Measurements from ENCODE around the gene LRRIQ1.
"Not testable (repeated sequence)": the region's sequence is repeated elsewhere in the genome, so short reads cannot be mapped to it uniquely, and the experiment has no call there.

LRRIQ1 gene

GRCh38 chr12:85206543-85206942, 170.4 kb downstream of the LRRIQ1 start:
- no peak overlapping the region for H3K27ac Mint-ChIP-seq
- H3K36me3 Mint-ChIP-seq: no peaks in the 10 kb centered on the region
- H3K4me1 Mint-ChIP-seq: no peaks in the 10 kb centered on the region
- peaks cover 11% of the 10 kb centered on the region for H3K9me3 Mint-ChIP-seq
- H3K27me3 Mint-ChIP-seq: no peaks in the 10 kb centered on the region
- ATAC-seq: no peak
- no peak overlapping the region for H3K4me3 Mint-ChIP-seq

GRCh38 chr12:85224339-85224738, 188.2 kb downstream of the LRRIQ1 start:
- not testable (repeated sequence) for H3K9me3 Mint-ChIP-seq, H3K27me3 Mint-ChIP-seq, H3K27ac Mint-ChIP-seq, H3K4me3 Mint-ChIP-seq, H3K36me3 Mint-ChIP-seq, H3K4me1 Mint-ChIP-seq, ATAC-seq

- no peaks in the 10 kb centered on the region for H3K36me3 Mint-ChIP-seq
- no peak overlapping the region for H3K27ac Mint-ChIP-seq
- H3K27me3 Mint-ChIP-seq: no peaks in the 10 kb centered on the region
- no peak for ATAC-seq
- H3K9me3 Mint-ChIP-seq: peaks cover 10% of the 10 kb centered on the region
- H3K4me3 Mint-ChIP-seq: no peak overlapping the region
- H3K4me1 Mint-ChIP-seq: no peaks in the 10 kb centered on the region
Observed at GRCh38 chr12:85225501-85225900, 189.3 kb downstream of the LRRIQ1 start.

DNA sequence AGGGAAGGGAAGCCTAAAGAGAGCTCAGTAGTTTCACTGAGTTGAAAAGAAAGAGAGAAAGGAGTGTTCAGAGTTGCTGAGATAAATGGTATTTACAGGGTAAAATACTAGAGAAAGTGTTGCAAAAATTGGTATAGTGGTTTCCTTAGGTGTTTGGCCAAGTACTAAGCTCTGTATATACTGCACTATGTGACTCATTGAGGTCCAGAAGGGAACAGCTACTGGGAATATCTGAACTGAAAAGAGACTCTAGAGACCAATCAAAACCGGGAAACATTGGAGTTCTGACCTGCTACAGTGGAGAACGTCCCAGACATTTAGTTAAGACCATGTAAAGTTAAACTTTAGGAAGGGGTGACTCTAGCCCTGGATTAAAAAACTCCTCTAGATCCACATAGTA, 201.2 kb downstream of the LRRIQ1 start:
- ATAC-seq: no peak
- Mint-ChIP-seq H3K36me3 (no peaks in the 10 kb centered on the region), H3K27me3 (no peaks in the 10 kb centered on the region), H3K9me3 (no peaks in the 10 kb centered on the region), H3K4me3 (no peak overlapping the region), H3K4me1 (no peaks in the 10 kb centered on the region), H3K27ac (no peak overlapping the region)

DNA sequence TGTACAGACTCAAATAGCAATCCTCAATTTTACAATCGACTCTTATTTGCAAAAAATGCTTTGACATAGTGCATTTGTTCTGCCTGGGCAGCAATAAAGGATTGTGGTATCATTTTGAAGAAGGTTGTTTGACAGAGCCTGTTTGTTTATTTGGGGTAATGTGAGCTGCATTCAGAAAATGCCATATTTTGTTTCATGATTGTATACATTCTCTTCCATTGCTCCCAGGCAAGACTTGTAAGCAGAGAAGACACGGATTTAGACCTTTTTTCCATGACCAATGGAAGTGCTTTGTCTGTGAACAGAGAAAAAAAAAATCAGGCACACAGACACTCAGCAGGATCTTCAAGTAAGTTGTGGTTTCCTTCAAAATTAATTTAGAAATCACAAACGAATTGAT, 208.4 kb downstream of the LRRIQ1 start:
- Mint-ChIP-seq H3K4me3 (no peak overlapping the region), H3K9me3 (no peaks in the 10 kb centered on the region), H3K4me1 (no peaks in the 10 kb centered on the region), H3K36me3 (no peaks in the 10 kb centered on the region), H3K27me3 (no peaks in the 10 kb centered on the region), H3K27ac (no peak overlapping the region)
- ATAC-seq: no peak

- ATAC-seq: peak; percentile 41
- Mint-ChIP-seq H3K36me3 (no peaks in the 10 kb centered on the region), H3K4me1 (no peaks in the 10 kb centered on the region), H3K27ac (no peak overlapping the region), H3K4me3 (no peak overlapping the region), H3K27me3 (no peaks in the 10 kb centered on the region), H3K9me3 (peaks cover 2% of the 10 kb centered on the region)
Observed at GRCh38 chr12:85253853-85254252, 217.7 kb downstream of the LRRIQ1 start.

DNA sequence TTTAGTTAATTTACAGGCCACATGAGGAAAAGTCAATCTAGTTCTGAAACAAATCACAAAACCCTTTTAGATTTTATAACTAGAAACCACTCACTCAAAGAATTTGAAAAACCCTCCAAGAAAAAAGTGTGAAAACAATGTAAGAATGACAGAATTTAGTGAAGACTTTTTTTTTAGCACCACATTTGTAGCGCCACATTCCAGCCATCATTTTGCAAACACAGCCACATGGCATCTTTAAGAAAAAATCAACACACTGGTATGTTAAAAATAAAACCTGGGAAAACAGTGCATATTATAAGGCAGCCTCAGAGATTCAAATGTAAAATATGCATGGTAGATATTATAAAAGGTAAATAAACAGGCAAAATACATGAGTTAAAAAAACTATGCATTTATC, 221.5 kb downstream of the LRRIQ1 start:
- H3K9me3 Mint-ChIP-seq: no peaks in the 10 kb centered on the region

DNA sequence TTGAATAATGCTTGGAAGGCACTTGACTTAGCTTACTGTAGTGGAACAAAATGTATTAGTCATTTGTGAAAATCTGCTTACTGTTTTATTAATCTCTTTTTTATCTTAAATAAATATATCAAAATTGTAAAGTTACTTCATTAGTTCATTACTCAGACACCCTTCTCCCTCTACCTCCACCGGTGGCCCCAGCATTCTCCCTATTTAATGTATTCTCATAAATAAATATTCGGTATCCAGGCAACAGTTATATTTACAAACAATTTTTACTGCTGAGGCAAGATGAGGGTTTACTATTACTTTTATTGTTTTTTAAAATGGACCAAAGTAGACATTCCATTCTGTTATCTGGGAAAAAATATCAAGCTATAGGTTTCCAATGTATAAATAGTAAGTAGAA, 224.3 kb downstream of the LRRIQ1 start:
- Mint-ChIP-seq H3K4me3 (no peak overlapping the region), H3K27ac (no peak overlapping the region), H3K36me3 (no peaks in the 10 kb centered on the region), H3K27me3 (no peaks in the 10 kb centered on the region), H3K9me3 (no peaks in the 10 kb centered on the region), H3K4me1 (no peaks in the 10 kb centered on the region)
- no peak for ATAC-seq

More for the DNA sequence above, 221.5 kb downstream of the LRRIQ1 start:
- Mint-ChIP-seq H3K4me1 (no peaks in the 10 kb centered on the region), H3K4me3 (no peak overlapping the region), H3K36me3 (no peaks in the 10 kb centered on the region), H3K27me3 (no peaks in the 10 kb centered on the region), H3K27ac (no peak overlapping the region)
- no peak for ATAC-seq

- Mint-ChIP-seq H3K27me3 (no peaks in the 10 kb centered on the region), H3K36me3 (no peaks in the 10 kb centered on the region), H3K4me1 (no peaks in the 10 kb centered on the region), H3K4me3 (no peak overlapping the region), H3K9me3 (no peaks in the 10 kb centered on the region), H3K27ac (no peak overlapping the region)
- no peak for ATAC-seq
Observed at GRCh38 chr12:85260896-85261295, 224.7 kb downstream of the LRRIQ1 start.

GRCh38 chr12:85266356-85266755, 230.2 kb downstream of the LRRIQ1 start:
- no peak for ATAC-seq
- H3K27me3 Mint-ChIP-seq: no peaks in the 10 kb centered on the region
- no peaks in the 10 kb centered on the region for H3K4me1 Mint-ChIP-seq
- H3K36me3 Mint-ChIP-seq: no peaks in the 10 kb centered on the region
- H3K9me3 Mint-ChIP-seq: peaks cover 3% of the 10 kb centered on the region
- H3K4me3 Mint-ChIP-seq: no peak overlapping the region
- H3K27ac Mint-ChIP-seq: no peak overlapping the region

GRCh38 chr12:85273381-85274314, 237.5 kb downstream of the LRRIQ1 start:
- peaks cover 31% of the 10 kb centered on the region for H3K27me3 Mint-ChIP-seq
- peaks cover 3% of the 10 kb centered on the region for H3K9me3 Mint-ChIP-seq
- peak; percentile 20 for ATAC-seq
- no peak overlapping the region for H3K4me3 Mint-ChIP-seq
- no peaks in the 10 kb centered on the region for H3K4me1 Mint-ChIP-seq
- H3K36me3 Mint-ChIP-seq: no peaks in the 10 kb centered on the region
- H3K27ac Mint-ChIP-seq: no peak overlapping the region

DNA sequence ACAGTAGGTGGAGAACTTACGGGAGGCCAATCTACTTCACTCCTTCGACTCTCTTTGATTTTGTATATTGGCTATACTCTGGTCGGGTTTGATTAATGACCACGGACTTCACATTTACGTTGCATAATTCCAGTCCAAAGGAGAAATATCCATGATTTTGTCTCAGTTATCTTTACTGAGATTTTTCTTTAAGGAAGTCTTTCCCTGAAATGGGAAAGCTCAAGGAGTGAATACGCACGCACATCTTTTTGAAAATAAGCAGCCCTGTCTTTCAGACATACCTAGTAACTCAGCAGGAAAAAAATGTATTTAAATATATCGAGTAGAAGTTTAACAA, 238.1 kb downstream of the LRRIQ1 start:
- Mint-ChIP-seq H3K27me3 (peaks cover 33% of the 10 kb centered on the region), H3K9me3 (no peaks in the 10 kb centered on the region), H3K4me3 (no peak overlapping the region), H3K27ac (no peak overlapping the region), H3K4me1 (no peaks in the 10 kb centered on the region), H3K36me3 (no peaks in the 10 kb centered on the region)
- no peak for ATAC-seq

- ATAC-seq: no peak
- H3K27me3 Mint-ChIP-seq: peaks cover 43% of the 10 kb centered on the region
- H3K36me3 Mint-ChIP-seq: no peaks in the 10 kb centered on the region
- H3K4me1 Mint-ChIP-seq: peaks cover 3% of the 10 kb centered on the region
- no peak overlapping the region for H3K4me3 Mint-ChIP-seq
- no peaks in the 10 kb centered on the region for H3K9me3 Mint-ChIP-seq
- H3K27ac Mint-ChIP-seq: no peak overlapping the region
Observed at GRCh38 chr12:85275374-85275773, 239.2 kb downstream of the LRRIQ1 start.

DNA sequence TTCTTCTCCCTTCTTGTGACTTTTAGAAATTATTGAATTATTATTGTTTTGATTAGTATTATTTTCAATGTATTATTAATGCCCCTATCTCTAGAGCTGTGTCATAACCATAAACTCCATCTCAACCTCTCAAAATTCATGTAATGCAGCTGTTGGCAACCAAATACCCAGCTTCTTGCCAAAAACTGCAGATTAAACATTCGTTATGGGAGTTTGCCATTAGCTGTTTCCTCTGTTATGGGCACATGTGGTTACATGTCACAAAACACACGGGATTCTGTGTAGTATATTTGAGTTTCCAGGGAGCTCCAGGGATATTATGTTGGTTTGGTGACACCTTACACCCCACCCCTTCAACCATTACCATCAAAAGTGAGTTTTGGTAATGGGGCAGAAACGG, 241.0 kb downstream of the LRRIQ1 start:
- no peak overlapping the region for H3K4me3 Mint-ChIP-seq
- ATAC-seq: no peak
- H3K27ac Mint-ChIP-seq: no peak overlapping the region
- H3K36me3 Mint-ChIP-seq: no peaks in the 10 kb centered on the region
- peaks cover 48% of the 10 kb centered on the region for H3K27me3 Mint-ChIP-seq
- peaks cover 6% of the 10 kb centered on the region for H3K4me1 Mint-ChIP-seq
- no peaks in the 10 kb centered on the region for H3K9me3 Mint-ChIP-seq

- Mint-ChIP-seq H3K27ac (no peak overlapping the region), H3K27me3 (peaks cover 42% of the 10 kb centered on the region), H3K4me3 (no peak overlapping the region), H3K9me3 (no peaks in the 10 kb centered on the region), H3K36me3 (no peaks in the 10 kb centered on the region), H3K4me1 (peaks cover 6% of the 10 kb centered on the region)
- no peak for ATAC-seq
Observed at GRCh38 chr12:85277900-85278597, 241.9 kb downstream of the LRRIQ1 start.

All from stimulated activated memory B cell treated with anti-CD40 and anti-IgM and Interleukin-4, amounts not matched to agents 10 μg/mL and 1 μg/mL and 100 μg/mL, for 72 hours (primary cell).